KOPT-K1 (cell line): ENCODE results near the gene SMARCD1.
"Not testable (repeated sequence)": the region's sequence is repeated elsewhere in the genome, so short reads cannot be mapped to it uniquely, and the experiment has no call there.

ENCODE experiments used
- H3K27ac ChIP-seq: fragments of 200-600 bp; sonication (generic); 2 replicates; pipeline ENCODE4 v1.5.1; 2016; ENCODE audit warnings: antibody characterized with exemption, mild to moderate bottlenecking, low read depth, low read length; ENCODE audit not compliant: poor library complexity, severe bottlenecking
- H3K36me3 ChIP-seq: fragments of 200-600 bp; sonication (generic); 2 replicates; pipeline ENCODE4 v1.5.1; 2017; ENCODE audit warnings: antibody characterized with exemption, mild to moderate bottlenecking, low read length, moderate library complexity; ENCODE audit not compliant: insufficient read depth
- H3K9me3 ChIP-seq: fragments of 200-600 bp; sonication (generic); 2 replicates; pipeline ENCODE4 v1.5.1; 2017; ENCODE audit warnings: antibody characterized with exemption, low read length, mild to moderate bottlenecking; ENCODE audit not compliant: insufficient read depth, poor library complexity, severe bottlenecking

The SMARCD1 gene

GRCh38 chr12:50081096-50081808, 3.9 kb upstream of the SMARCD1 start:
- Histone ChIP-seq H3K9me3 (no peaks in the 10 kb centered on the region), H3K27ac (no peak overlapping the region), H3K36me3 (no peaks in the 10 kb centered on the region; the same call in 1 of the 2 replicates)

GRCh38 chr12:50082644-50083043, 2.5 kb upstream of the SMARCD1 start:
- Histone ChIP-seq H3K9me3 (no peaks in the 10 kb centered on the region), H3K36me3 (peaks cover 14% of the 10 kb centered on the region), H3K27ac (no peak overlapping the region)

GRCh38 chr12:50083301-50083700, 1.8 kb upstream of the SMARCD1 start:
- Histone ChIP-seq H3K36me3 (peaks cover 20% of the 10 kb centered on the region), H3K27ac (no peak overlapping the region), H3K9me3 (no peaks in the 10 kb centered on the region)

- H3K9me3 ChIP-seq: not testable (repeated sequence)
- H3K36me3 ChIP-seq: peaks cover 31% of the 10 kb centered on the region
- peak overlapping the region; percentile 73 for H3K27ac ChIP-seq
Measured at GRCh38 chr12:50084409-50084774, 750 bp upstream of the SMARCD1 start.

GRCh38 chr12:50085615-50086072, 502 bp downstream of the SMARCD1 start:
- Histone ChIP-seq H3K36me3 (peaks cover 44% of the 10 kb centered on the region), H3K9me3 (no peaks in the 10 kb centered on the region), H3K27ac (peak overlapping the region; percentile 73)

- Histone ChIP-seq H3K9me3 (no peaks in the 10 kb centered on the region), H3K27ac (peak overlapping the region; percentile 73), H3K36me3 (peaks cover 49% of the 10 kb centered on the region)
Measured at GRCh38 chr12:50086148-50086547, 1.0 kb downstream of the SMARCD1 start.

GRCh38 chr12:50087151-50087550, 2.0 kb downstream of the SMARCD1 start:
- no peaks in the 10 kb centered on the region for H3K9me3 ChIP-seq
- H3K36me3 ChIP-seq: peaks cover 59% of the 10 kb centered on the region
- no peak overlapping the region for H3K27ac ChIP-seq

GRCh38 chr12:50087995-50088394, 2.9 kb downstream of the SMARCD1 start:
- Histone ChIP-seq H3K36me3 (peaks cover 67% of the 10 kb centered on the region), H3K9me3 (no peaks in the 10 kb centered on the region), H3K27ac (no peak overlapping the region)

- H3K9me3 ChIP-seq: no peaks in the 10 kb centered on the region
- H3K27ac ChIP-seq: no peak overlapping the region
- H3K36me3 ChIP-seq: peaks cover 75% of the 10 kb centered on the region
Measured at GRCh38 chr12:50088577-50089335, 3.6 kb downstream of the SMARCD1 start.

- no peak overlapping the region for H3K27ac ChIP-seq
- peaks cover 85% of the 10 kb centered on the region for H3K36me3 ChIP-seq
- H3K9me3 ChIP-seq: no peaks in the 10 kb centered on the region
Measured at GRCh38 chr12:50089730-50090129, 4.6 kb downstream of the SMARCD1 start.

GRCh38 chr12:50090391-50090790, 5.2 kb downstream of the SMARCD1 start:
- Histone ChIP-seq H3K27ac (no peak overlapping the region), H3K9me3 (no peaks in the 10 kb centered on the region), H3K36me3 (peaks cover 91% of the 10 kb centered on the region)

GRCh38 chr12:50097952-50098351, 12.8 kb downstream of the SMARCD1 start:
- H3K9me3 ChIP-seq: no peaks in the 10 kb centered on the region
- peaks cover 95% of the 10 kb centered on the region for H3K36me3 ChIP-seq
- no peak overlapping the region for H3K27ac ChIP-seq

GRCh38 chr12:50099302-50100008, 14.3 kb downstream of the SMARCD1 start:
- Histone ChIP-seq H3K36me3 (peaks cover 80% of the 10 kb centered on the region), H3K27ac (no peak overlapping the region), H3K9me3 (no peaks in the 10 kb centered on the region)

- Histone ChIP-seq H3K9me3 (no peaks in the 10 kb centered on the region), H3K36me3 (peaks cover 69% of the 10 kb centered on the region), H3K27ac (no peak overlapping the region)
Measured at GRCh38 chr12:50100561-50100960, 15.4 kb downstream of the SMARCD1 start.

GRCh38 chr12:50101663-50102062, 16.5 kb downstream of the SMARCD1 start:
- Histone ChIP-seq H3K27ac (no peak overlapping the region), H3K9me3 (no peaks in the 10 kb centered on the region), H3K36me3 (peaks cover 58% of the 10 kb centered on the region)
